H1 (cell line): ENCODE results near the gene CLIP4. TPM values are rescaled to one million over a fixed set of nuclear protein-coding genes. Genes with fewer than 3 reads are reported as not detected.

Source experiments
- CHD7 ChIP-seq: fragments of 300-600 bp; sonication (generic); IDR thresholded peaks from 2 replicates; pipeline ENCODE4 v1.7.1; 2012; ENCODE audit warnings: low read length, moderate library complexity, mild to moderate bottlenecking, inconsistent platforms; ENCODE audit not compliant: insufficient replicate concordance
- CTBP2 ChIP-seq: IDR thresholded peaks from 2 replicates; pipeline ENCODE4 v1.7.0; 2011; ENCODE audit warnings: borderline replicate concordance, mild to moderate bottlenecking, moderate library complexity, mixed read lengths, low read length; ENCODE audit not compliant: insufficient read depth, insufficient read length
- EZH2 ChIP-seq: fragments of 200-600 bp; sonication (generic); IDR thresholded peaks from 2 replicates; pipeline ENCODE4 v1.7.1; 2012; ENCODE audit warnings: low read depth, mild to moderate bottlenecking, moderate library complexity, low read length, inconsistent platforms; ENCODE audit not compliant: severe bottlenecking
- HDAC6 ChIP-seq: IDR thresholded peaks from one replicate; pipeline ENCODE4 v1.7.1; 2012; ENCODE audit warnings: low read depth, mild to moderate bottlenecking, inconsistent platforms, low read length, moderate library complexity
- MAX ChIP-seq: IDR thresholded peaks from 2 replicates; pipeline ENCODE4 v1.6.1; 2012; ENCODE audit warnings: inconsistent platforms
- RBBP5 ChIP-seq: IDR thresholded peaks from 2 replicates; pipeline ENCODE4 v1.7.1; 2012; ENCODE audit warnings: low read depth, mild to moderate bottlenecking, inconsistent platforms, low read length, moderate library complexity, borderline replicate concordance
- polyA plus RNA-seq, 7 experiments: library from polyadenylated mRNA; depleted of rRNA in 3 of 7; stranded (reverse) in 5 of 7; unstranded in 2 of 7; fragments of >200 nt in 5 of 7; fragments of 200-250 nt in 2 of 7; gene quantifications; 1 replicate in 5 of 7; 2 replicates in 1 of 7; 4 replicates in 1 of 7; pipeline versions ENCODE4 v1.2.1 to v1.2.3, GENCODE V29; 2011 to 2013; ENCODE audit warnings: missing spikeins in 2 of 7, mixed read lengths in 2 of 7
- total RNA-seq: library from RNA; stranded (reverse); fragmentation: NEBNext Ultra II Directional; extraction: Animal tissue kit (Norgen Biotek cat#: 25700); gene quantifications from 2 replicates; pipeline ENCODE4 v1.2.1, GENCODE V29; 2021

Gene CLIP4
- total and polyA plus RNA-seq, 2 of the 8 experiments (the other 6 are each of a cell fraction or from before 2014, with no cell fraction given) = 0.08 to 0.09 TPM

DNA sequence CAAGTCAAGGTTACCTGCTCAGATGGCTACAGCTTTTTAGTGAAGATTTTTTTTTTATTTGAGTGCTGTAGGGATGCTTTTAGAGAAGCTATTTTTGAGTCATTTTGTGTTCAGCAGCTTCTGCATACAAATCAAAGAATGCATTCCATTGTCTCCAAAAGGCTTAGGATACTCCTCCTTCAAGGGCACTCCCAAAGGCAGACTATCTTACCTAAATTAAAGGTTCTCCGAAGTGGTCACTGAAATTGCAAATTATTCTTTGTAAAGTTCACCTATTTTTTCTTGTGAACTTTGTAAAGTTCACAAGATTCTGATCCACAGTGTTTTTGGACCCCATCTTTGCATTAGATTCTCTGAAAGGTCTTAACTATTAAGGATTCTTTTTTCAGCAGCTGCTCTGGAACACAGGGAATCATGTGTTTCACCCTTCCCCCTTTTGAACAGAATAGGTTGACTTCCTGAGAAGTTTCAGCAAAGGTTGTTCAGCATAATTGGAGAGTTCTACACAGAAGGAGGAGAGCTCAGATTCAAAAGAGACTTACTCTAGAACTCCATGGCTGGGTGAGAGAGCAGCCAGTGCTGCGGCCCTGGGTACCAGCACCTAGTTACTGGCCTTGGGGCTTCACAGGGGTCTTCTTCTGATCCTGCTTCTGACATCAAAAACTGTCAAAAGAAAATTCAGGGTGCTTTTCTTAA lies 14.5 kb downstream of the CLIP4 start (continued):
- TF ChIP-seq CHD7 (no peak), HDAC6 (no peak), MAX (no peak), RBBP5 (no peak), CTBP2 (no peak), EZH2 (no peak)
